Astrocyte (in vitro differentiated cells and primary cell): ENCODE measurements around the gene CDKN2AIP. TPM values are rescaled to one million over a fixed set of nuclear protein-coding genes. Genes with fewer than 3 reads are reported as not detected.

Experiments used
- DNase-seq: peaks from one replicate; pipeline ENCODE4 v3.0.0-alpha.2; 2010; ENCODE audit warnings: low read depth
- FAIRE-seq: peaks from 2 replicates; lab custom pipeline; 2011; peaks lifted over from hg19 to GRCh38; lab: Jason Lieb, UNC
- H2AFZ ChIP-seq: 2 replicates; pipeline ENCODE4 v1.6.0; 2012; ENCODE audit warnings: low read depth, low read length, inconsistent platforms
- H3K27ac ChIP-seq: 2 replicates; pipeline ENCODE4 v1.5.1; 2011; ENCODE audit warnings: low read depth, low read length, inconsistent platforms
- H3K27me3 ChIP-seq: 2 replicates; pipeline ENCODE4 v1.6.0; 2011; ENCODE audit warnings: low read length, inconsistent platforms; ENCODE audit not compliant: insufficient read depth
- H3K36me3 ChIP-seq: 2 replicates; pipeline ENCODE4 v1.5.1; 2011; ENCODE audit warnings: low read length, inconsistent platforms; ENCODE audit not compliant: insufficient read depth
- H3K4me1 ChIP-seq: 2 replicates; pipeline ENCODE4 v1.5.1; 2011; ENCODE audit warnings: low read length, inconsistent platforms; ENCODE audit not compliant: insufficient read depth
- H3K4me2 ChIP-seq: 2 replicates; pipeline ENCODE4 v1.6.0; 2012; ENCODE audit warnings: low read length, inconsistent platforms
- H3K4me3 ChIP-seq: 2 replicates; pipeline ENCODE4 v1.5.1; 2011; ENCODE audit warnings: low read depth, mild to moderate bottlenecking, low read length, inconsistent platforms; ENCODE audit not compliant: insufficient read depth
- H3K79me2 ChIP-seq: 2 replicates; pipeline ENCODE4 v1.6.0; 2012; ENCODE audit warnings: mild to moderate bottlenecking, low read length, inconsistent platforms; ENCODE audit not compliant: insufficient read depth
- H3K9ac ChIP-seq: 2 replicates; pipeline ENCODE4 v1.6.0; 2012; ENCODE audit warnings: mild to moderate bottlenecking, low read length, inconsistent platforms
- H3K9me3 ChIP-seq: 2 replicates; pipeline ENCODE4 v1.5.1; 2012; ENCODE audit warnings: low read depth, mild to moderate bottlenecking, low read length, inconsistent platforms; ENCODE audit not compliant: insufficient read depth
- H4K20me1 ChIP-seq: 2 replicates; pipeline ENCODE4 v1.6.0; 2012; ENCODE audit warnings: low read length, inconsistent platforms; ENCODE audit not compliant: insufficient read depth
- H3K27ac Mint-ChIP-seq: one replicate; pipeline ENCODE4 v1.8.0; 2021; ENCODE audit warnings: mild to moderate bottlenecking, mixed read lengths; ENCODE audit not compliant: unreplicated experiment
- H3K27me3 Mint-ChIP-seq: one replicate; pipeline ENCODE4 v1.8.0; 2021; ENCODE audit warnings: low read depth, mixed read lengths; ENCODE audit not compliant: unreplicated experiment
- H3K36me3 Mint-ChIP-seq: one replicate; pipeline ENCODE4 v1.8.0; 2021; ENCODE audit warnings: low read depth, mixed read lengths; ENCODE audit not compliant: unreplicated experiment
- H3K4me1 Mint-ChIP-seq: one replicate; pipeline ENCODE4 v1.8.0; 2021; ENCODE audit warnings: low read depth, mixed read lengths; ENCODE audit not compliant: unreplicated experiment
- H3K4me3 Mint-ChIP-seq: one replicate; pipeline ENCODE4 v1.8.0; 2021; ENCODE audit warnings: mild to moderate bottlenecking, moderate library complexity, mixed read lengths; ENCODE audit not compliant: unreplicated experiment
- H3K9me3 Mint-ChIP-seq: one replicate; pipeline ENCODE4 v1.8.0; 2021; ENCODE audit warnings: mild to moderate bottlenecking, mixed read lengths; ENCODE audit not compliant: unreplicated experiment
- EZH2 ChIP-seq: IDR thresholded peaks from 2 replicates; pipeline ENCODE4 v1.6.1; 2012; ENCODE audit warnings: mild to moderate bottlenecking, low read length, inconsistent platforms; ENCODE audit not compliant: insufficient read depth
- total RNA-seq: library from RNA; stranded (reverse); gene quantifications from 2 replicates; pipeline ENCODE4 v1.2.1, GENCODE V29; 2021
- TF ChIP-seq, protein P1 (sequence below): IDR thresholded peaks from 2 replicates; pipeline ENCODE4 v1.5.1; 2011; ENCODE audit warnings: low read depth, mild to moderate bottlenecking, inconsistent platforms, low read length, moderate library complexity; ENCODE audit not compliant: insufficient read depth

Gene CDKN2AIP
- total RNA-seq, 1 donor from 2014 or later = 11.6 TPM

- peaks cover 5% of the 10 kb centered on the region for H3K9me3 ChIP-seq
- no peak overlapping the region for H3K4me3 Mint-ChIP-seq
- no peak overlapping the region for H3K4me2 ChIP-seq
- DNase-seq (no peak), FAIRE-seq (no peak)
- H3K36me3 ChIP-seq = no peaks in the 10 kb centered on the region
- H3K27me3 ChIP-seq = no peaks in the 10 kb centered on the region
- H3K9me3 Mint-ChIP-seq = no peaks in the 10 kb centered on the region
- no peak overlapping the region for H3K27ac ChIP-seq
- H3K4me1 Mint-ChIP-seq = peaks cover 5% of the 10 kb centered on the region
- H3K4me3 ChIP-seq = no peak overlapping the region
- no peaks in the 10 kb centered on the region for H3K27me3 Mint-ChIP-seq
- no peaks in the 10 kb centered on the region for H4K20me1 ChIP-seq
- H3K4me1 ChIP-seq = no peaks in the 10 kb centered on the region
- no peak overlapping the region for H2AFZ ChIP-seq
- TF ChIP-seq, protein P1, sequence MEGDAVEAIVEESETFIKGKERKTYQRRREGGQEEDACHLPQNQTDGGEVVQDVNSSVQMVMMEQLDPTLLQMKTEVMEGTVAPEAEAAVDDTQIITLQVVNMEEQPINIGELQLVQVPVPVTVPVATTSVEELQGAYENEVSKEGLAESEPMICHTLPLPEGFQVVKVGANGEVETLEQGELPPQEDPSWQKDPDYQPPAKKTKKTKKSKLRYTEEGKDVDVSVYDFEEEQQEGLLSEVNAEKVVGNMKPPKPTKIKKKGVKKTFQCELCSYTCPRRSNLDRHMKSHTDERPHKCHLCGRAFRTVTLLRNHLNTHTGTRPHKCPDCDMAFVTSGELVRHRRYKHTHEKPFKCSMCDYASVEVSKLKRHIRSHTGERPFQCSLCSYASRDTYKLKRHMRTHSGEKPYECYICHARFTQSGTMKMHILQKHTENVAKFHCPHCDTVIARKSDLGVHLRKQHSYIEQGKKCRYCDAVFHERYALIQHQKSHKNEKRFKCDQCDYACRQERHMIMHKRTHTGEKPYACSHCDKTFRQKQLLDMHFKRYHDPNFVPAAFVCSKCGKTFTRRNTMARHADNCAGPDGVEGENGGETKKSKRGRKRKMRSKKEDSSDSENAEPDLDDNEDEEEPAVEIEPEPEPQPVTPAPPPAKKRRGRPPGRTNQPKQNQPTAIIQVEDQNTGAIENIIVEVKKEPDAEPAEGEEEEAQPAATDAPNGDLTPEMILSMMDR = no peak
- TF ChIP-seq EZH2 = no peak
- no peak overlapping the region for H3K9ac ChIP-seq
- H3K27ac Mint-ChIP-seq = no peak overlapping the region
- no peaks in the 10 kb centered on the region for H3K36me3 Mint-ChIP-seq
- no peaks in the 10 kb centered on the region for H3K79me2 ChIP-seq
These were observed 8.0 kb upstream of the CDKN2AIP start for GRCh38 chr4:183436417-183436816.

DNA sequence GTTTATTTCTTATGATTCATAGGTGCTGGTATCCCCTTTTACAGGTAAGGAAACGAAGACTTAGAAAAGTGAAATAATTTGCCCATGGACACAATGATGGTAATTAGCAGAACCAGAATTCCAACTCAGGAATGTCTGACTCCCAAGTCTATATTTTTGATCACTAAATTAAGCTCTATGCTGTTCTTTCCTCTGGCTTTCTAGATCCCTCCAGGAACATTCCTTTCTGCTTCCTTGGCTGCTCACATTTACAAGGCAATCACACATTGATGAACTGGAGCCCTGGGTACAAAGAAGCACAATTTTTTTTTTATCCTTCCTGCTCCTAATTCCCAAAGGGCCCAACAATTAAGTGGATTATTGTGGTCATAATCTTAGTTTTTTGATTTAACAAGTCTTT is 7.0 kb upstream of the CDKN2AIP start:
- DNase-seq (no peak), FAIRE-seq (no peak)
- H3K27me3 ChIP-seq = no peaks in the 10 kb centered on the region
- peaks cover 5% of the 10 kb centered on the region for H3K9me3 ChIP-seq
- Mint-ChIP-seq H3K4me1 (peaks cover 5% of the 10 kb centered on the region), H3K36me3 (no peaks in the 10 kb centered on the region), H3K27ac (no peak overlapping the region), H3K27me3 (no peaks in the 10 kb centered on the region), H3K4me3 (no peak overlapping the region), H3K9me3 (no peaks in the 10 kb centered on the region)
- no peak overlapping the region for H3K4me2 ChIP-seq
- no peak overlapping the region for H3K27ac ChIP-seq
- H3K4me3 ChIP-seq = no peak overlapping the region
- H2AFZ ChIP-seq = no peak overlapping the region
- no peaks in the 10 kb centered on the region for H4K20me1 ChIP-seq
- H3K4me1 ChIP-seq = no peaks in the 10 kb centered on the region
- H3K79me2 ChIP-seq = no peaks in the 10 kb centered on the region
- TF ChIP-seq, protein P1 = no peak
- TF ChIP-seq EZH2 = no peak
- H3K9ac ChIP-seq = no peak overlapping the region
- no peaks in the 10 kb centered on the region for H3K36me3 ChIP-seq

DNA sequence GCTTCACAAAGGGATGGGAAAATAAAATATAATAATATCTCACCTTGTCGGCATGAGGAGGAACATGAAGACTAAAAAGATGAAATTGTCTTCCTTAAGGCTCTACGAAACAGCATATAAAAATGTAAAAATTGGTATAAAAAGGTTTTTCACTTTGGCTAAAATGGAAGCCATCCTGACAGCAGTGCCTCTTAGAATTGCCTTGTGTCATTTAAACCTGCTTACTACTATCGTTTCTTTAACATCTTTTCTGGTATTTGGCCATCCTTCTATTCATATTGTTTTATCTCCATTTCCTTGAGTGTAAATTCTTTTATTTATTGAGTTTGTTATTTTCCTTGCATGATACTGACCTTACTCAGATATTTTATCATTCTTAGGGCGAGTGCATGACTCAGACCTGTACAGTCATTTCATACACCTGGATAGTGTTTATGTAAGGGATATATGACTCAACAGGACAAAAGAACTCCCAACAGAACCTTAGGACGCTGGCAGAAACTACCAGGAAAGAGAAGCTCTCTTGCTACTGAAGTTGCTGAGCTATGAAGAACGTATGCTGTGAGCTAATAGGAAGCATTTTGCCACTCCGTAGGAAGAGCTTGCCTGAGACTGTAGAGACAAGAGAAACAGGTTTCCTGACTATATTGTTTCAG is 5.8 kb upstream of the CDKN2AIP start:
- H3K36me3 Mint-ChIP-seq = no peaks in the 10 kb centered on the region
- H3K27ac ChIP-seq = peak overlapping the region; percentile 69
- no peaks in the 10 kb centered on the region for H3K27me3 Mint-ChIP-seq
- H3K79me2 ChIP-seq = no peaks in the 10 kb centered on the region
- peaks cover 5% of the 10 kb centered on the region for H3K4me1 ChIP-seq
- H3K9me3 Mint-ChIP-seq = no peaks in the 10 kb centered on the region
- peak overlapping the region; percentile 52 for H3K4me2 ChIP-seq
- peaks cover 5% of the 10 kb centered on the region for H3K9me3 ChIP-seq
- no peaks in the 10 kb centered on the region for H3K36me3 ChIP-seq
- H3K9ac ChIP-seq = peak overlapping the region; percentile 22
- H4K20me1 ChIP-seq = no peaks in the 10 kb centered on the region
- DNase-seq (peak; percentile 92), FAIRE-seq (peak; percentile 65)
- no peak overlapping the region for H3K4me3 ChIP-seq
- H3K4me3 Mint-ChIP-seq = no peak overlapping the region
- H3K27ac Mint-ChIP-seq = no peak overlapping the region
- H2AFZ ChIP-seq = no peak overlapping the region
- H3K4me1 Mint-ChIP-seq = peaks cover 11% of the 10 kb centered on the region
- no peak for TF ChIP-seq EZH2
- TF ChIP-seq, protein P1 = no peak
- H3K27me3 ChIP-seq = no peaks in the 10 kb centered on the region
